KMS-11 (cell line): Measurements from ENCODE around the gene NT5C2.
"Not testable (repeated sequence)": the region's sequence is repeated elsewhere in the genome, so short reads cannot be mapped to it uniquely, and the experiment has no call there.

Source experiments
- H2AFZ ChIP-seq: fragments of 200-600 bp; sonication (generic); 2 replicates; pipeline ENCODE4 v1.6.1; 2016; ENCODE audit warnings: antibody characterized with exemption, mixed run types, low read depth
- H3K27ac ChIP-seq: fragments of 200-600 bp; sonication (generic); 2 replicates; pipeline ENCODE4 v1.6.1; 2016; ENCODE audit warnings: mild to moderate bottlenecking, mixed run types
- H3K27me3 ChIP-seq: fragments of 200-600 bp; sonication (generic); 2 replicates; pipeline ENCODE4 v1.6.1; 2017; ENCODE audit warnings: mild to moderate bottlenecking, low read depth, mixed run types, moderate library complexity; ENCODE audit not compliant: insufficient read depth
- H3K36me3 ChIP-seq: fragments of 200-600 bp; sonication (generic); 2 replicates; pipeline ENCODE4 v1.6.1; 2017; ENCODE audit warnings: mild to moderate bottlenecking, mixed run types; ENCODE audit not compliant: insufficient read depth
- H3K4me1 ChIP-seq: fragments of 200-600 bp; sonication (generic); 2 replicates; pipeline ENCODE4 v1.6.1; 2016; ENCODE audit warnings: mild to moderate bottlenecking, low read depth, mixed run types; ENCODE audit not compliant: poor library complexity, severe bottlenecking
- H3K4me2 ChIP-seq: fragments of 200-600 bp; sonication (generic); 2 replicates; pipeline ENCODE4 v1.7.0; 2016; ENCODE audit warnings: mild to moderate bottlenecking, mixed run types
- H3K4me3 ChIP-seq: fragments of 200-600 bp; sonication (generic); IDR thresholded peaks from 2 replicates; pipeline ENCODE4 v1.6.1; 2017; ENCODE audit warnings: low read depth, low read length, mixed read lengths; ENCODE audit not compliant: insufficient read depth
- H3K79me2 ChIP-seq: fragments of 200-600 bp; sonication (generic); 2 replicates; pipeline ENCODE4 v1.6.1; 2016; ENCODE audit warnings: low read depth, mixed run types; ENCODE audit not compliant: insufficient read depth
- H3K9ac ChIP-seq: fragments of 200-600 bp; sonication (generic); 2 replicates; pipeline ENCODE4 v1.6.1; 2016; ENCODE audit warnings: mild to moderate bottlenecking, mixed run types
- H4K20me1 ChIP-seq: fragments of 200-600 bp; sonication (generic); 2 replicates; pipeline ENCODE4 v1.6.1; 2016; ENCODE audit warnings: mild to moderate bottlenecking, mixed run types; ENCODE audit not compliant: insufficient read depth
- TF ChIP-seq, protein P1 (sequence below): fragments of 200-600 bp; sonication (generic); conservative IDR thresholded peaks from 2 replicates; pipeline ENCODE4 v1.6.1; 2017; ENCODE audit warnings: low read depth, mild to moderate bottlenecking, antibody characterized with exemption, low read length, moderate library complexity, mixed read lengths

Gene NT5C2

DNA sequence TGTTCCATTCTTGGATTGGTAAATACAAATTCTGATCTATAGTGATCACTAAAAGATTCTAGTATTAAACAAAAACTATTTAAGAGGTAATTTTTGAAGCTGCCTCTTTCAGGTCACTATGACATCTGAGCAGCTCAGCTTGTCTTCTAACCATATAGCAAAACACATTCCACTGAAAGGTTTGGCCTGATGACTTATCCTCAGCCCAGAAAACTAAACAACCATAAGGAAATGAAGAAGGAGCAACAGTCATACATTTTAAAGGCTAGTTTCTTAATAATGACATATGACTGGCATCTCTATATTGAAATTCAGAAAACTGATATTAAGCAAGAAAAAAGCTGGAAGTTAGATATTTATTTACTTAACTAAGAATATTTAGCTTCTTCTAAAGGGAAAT, 24.6 kb downstream of the NT5C2 start:
- TF ChIP-seq, protein P1, sequence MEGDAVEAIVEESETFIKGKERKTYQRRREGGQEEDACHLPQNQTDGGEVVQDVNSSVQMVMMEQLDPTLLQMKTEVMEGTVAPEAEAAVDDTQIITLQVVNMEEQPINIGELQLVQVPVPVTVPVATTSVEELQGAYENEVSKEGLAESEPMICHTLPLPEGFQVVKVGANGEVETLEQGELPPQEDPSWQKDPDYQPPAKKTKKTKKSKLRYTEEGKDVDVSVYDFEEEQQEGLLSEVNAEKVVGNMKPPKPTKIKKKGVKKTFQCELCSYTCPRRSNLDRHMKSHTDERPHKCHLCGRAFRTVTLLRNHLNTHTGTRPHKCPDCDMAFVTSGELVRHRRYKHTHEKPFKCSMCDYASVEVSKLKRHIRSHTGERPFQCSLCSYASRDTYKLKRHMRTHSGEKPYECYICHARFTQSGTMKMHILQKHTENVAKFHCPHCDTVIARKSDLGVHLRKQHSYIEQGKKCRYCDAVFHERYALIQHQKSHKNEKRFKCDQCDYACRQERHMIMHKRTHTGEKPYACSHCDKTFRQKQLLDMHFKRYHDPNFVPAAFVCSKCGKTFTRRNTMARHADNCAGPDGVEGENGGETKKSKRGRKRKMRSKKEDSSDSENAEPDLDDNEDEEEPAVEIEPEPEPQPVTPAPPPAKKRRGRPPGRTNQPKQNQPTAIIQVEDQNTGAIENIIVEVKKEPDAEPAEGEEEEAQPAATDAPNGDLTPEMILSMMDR = no peak
- no peak overlapping the region for H2AFZ ChIP-seq
- H3K27ac ChIP-seq = no peak overlapping the region
- no peaks in the 10 kb centered on the region for H3K27me3 ChIP-seq
- no peaks in the 10 kb centered on the region for H4K20me1 ChIP-seq
- H3K4me2 ChIP-seq = no peak overlapping the region
- H3K4me1 ChIP-seq = no peaks in the 10 kb centered on the region
- no peaks in the 10 kb centered on the region for H3K79me2 ChIP-seq
- H3K4me3 ChIP-seq = no peak overlapping the region
- no peak overlapping the region for H3K9ac ChIP-seq
- H3K36me3 ChIP-seq = no peaks in the 10 kb centered on the region

DNA sequence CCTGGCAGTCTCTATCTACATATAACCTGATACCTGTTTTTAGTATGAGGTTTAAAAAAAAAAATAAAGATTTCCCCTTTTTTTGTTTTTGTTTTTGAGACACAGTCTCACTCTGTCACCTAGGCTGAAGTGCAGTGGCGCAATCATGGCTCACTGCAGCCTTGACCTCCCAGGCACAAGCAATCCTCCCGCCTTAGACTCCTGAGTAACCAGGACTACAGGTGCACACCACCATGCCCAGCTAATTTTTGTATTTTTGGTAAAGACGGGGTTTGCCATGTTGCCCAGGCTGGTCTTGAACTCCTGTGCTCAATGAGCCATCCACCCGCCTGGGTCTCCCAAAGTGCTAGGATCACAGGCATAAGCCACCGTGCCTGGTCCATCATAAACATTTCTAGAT, 25.5 kb downstream of the NT5C2 start:
- not testable (repeated sequence) for H3K79me2 ChIP-seq, H3K27me3 ChIP-seq, H3K4me1 ChIP-seq, H3K4me2 ChIP-seq, H3K4me3 ChIP-seq, H3K27ac ChIP-seq, H3K36me3 ChIP-seq, H2AFZ ChIP-seq, H4K20me1 ChIP-seq, H3K9ac ChIP-seq

DNA sequence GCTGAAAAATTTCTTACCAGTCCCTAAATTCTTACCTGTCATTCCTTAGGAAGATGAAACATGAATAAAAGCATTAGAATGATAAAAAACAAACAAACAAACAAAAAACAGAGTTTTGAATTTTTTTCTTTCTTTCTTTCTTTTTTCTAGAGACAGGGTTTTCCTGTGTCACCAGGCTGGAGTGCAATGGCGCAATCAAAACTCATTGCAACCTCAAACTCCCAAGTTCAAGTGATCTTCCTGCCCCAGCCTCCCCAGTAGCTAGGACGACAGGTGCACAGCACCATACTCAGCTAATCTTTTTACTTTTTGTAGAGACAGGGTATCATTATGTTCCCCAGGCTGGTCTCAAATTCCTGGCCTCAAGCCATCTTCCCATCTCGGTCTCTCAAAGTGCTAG, 26.5 kb downstream of the NT5C2 start:
- Histone ChIP-seq H3K36me3 (no peaks in the 10 kb centered on the region), H3K79me2 (no peaks in the 10 kb centered on the region), H2AFZ (no peak overlapping the region), H3K27ac (no peak overlapping the region), H3K4me3 (no peak overlapping the region), H4K20me1 (no peaks in the 10 kb centered on the region), H3K9ac (no peak overlapping the region), H3K27me3 (no peaks in the 10 kb centered on the region), H3K4me2 (no peak overlapping the region), H3K4me1 (no peaks in the 10 kb centered on the region)
- TF ChIP-seq, protein P1 = no peak

DNA sequence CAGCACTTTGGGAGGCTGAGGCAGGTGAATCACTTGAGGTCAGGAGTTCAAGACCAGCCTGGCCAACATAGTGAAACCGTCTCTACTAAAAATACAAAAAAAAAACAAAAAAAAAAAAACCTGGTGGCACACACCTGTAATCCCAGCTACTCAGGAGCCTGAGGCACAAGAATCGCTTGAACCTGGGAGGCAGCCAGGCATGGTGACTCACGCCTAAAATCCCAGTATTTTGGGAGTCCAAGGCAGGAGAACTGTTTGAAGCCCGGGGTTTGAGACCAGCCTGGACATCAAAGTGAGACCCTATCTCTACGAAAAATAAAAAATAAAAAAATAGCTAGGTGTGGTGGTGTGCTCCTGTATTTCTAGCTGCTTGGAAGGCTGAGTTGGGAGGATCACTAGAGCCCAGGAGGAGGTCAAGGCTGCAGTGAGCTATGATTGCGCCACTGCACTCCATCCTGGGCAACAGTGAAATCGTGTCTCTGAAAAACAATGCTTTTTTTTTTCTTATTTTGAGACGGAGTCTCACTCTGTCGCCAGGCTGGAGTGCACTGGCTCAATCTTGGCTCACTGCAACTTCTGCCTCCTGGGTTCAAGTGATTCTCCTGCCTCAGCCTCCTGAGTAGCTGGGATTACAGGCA, 29.2 kb downstream of the NT5C2 start:
- H2AFZ ChIP-seq, H3K79me2 ChIP-seq, H3K4me2 ChIP-seq, H3K4me3 ChIP-seq, H4K20me1 ChIP-seq, H3K4me1 ChIP-seq, H3K27me3 ChIP-seq, H3K9ac ChIP-seq, H3K27ac ChIP-seq, H3K36me3 ChIP-seq: not testable (repeated sequence)

DNA sequence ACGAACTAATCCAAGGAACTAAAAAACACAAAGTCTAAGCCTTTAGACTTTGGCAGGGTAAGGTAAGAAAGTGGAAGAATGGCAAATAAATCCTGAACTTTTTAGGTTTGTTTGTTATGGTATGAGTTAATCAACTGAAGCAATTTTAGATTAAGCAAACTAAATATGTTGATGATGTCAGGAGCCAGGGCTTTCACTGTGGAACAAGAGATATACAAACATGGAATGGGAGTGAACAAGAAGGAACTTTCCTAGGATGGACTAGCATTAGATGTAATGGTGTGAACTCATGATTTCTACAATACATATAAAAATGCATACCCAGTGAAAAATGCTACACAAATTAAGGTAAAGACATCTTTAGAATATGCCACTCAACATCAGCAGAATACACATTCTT, 35.8 kb downstream of the NT5C2 start:
- Histone ChIP-seq H3K4me1 (no peaks in the 10 kb centered on the region), H3K9ac (no peak overlapping the region), H3K27ac (no peak overlapping the region), H3K27me3 (no peaks in the 10 kb centered on the region), H2AFZ (no peak overlapping the region), H3K4me2 (no peak overlapping the region), H3K79me2 (no peaks in the 10 kb centered on the region), H4K20me1 (no peaks in the 10 kb centered on the region), H3K36me3 (no peaks in the 10 kb centered on the region), H3K4me3 (no peak overlapping the region)
- TF ChIP-seq, protein P1 = no peak
